ENCODE measurements around the gene STK32B.
"Not testable (repeated sequence)": the region's sequence is repeated elsewhere in the genome, so short reads cannot be mapped to it uniquely, and the experiment has no call there.

The STK32B gene

DNA sequence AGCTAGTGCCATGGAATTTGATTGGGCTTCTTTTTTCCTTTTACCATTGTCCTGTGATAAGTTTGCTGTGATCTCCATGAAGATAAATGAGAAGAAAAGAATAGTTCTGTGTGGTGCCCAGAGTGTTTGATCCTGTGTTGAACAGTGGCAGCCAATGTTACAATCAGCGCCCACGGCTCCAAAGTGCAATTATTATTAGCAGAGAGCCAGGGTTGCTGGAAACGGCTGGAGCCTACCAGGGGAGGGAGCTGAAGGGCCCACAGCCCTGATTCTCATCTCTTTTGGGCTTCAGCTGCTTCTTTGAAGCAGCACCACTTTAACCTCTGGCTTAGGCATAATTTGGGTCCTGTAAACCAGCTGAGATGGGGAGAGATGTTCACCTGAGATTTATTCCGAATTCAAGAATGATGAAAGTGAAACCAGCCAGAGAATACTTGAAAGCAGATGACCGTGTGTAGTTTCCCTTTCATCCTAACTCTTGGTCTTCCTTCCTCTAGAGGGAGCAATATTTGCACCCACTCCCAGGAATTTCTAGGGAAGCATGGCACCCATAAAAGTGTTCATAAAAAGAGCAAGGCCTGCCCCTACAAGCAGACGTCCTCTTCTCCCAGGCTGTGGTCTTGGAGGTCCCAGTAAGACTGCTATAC, 358.8 kb downstream of the STK32B start:
- H3K4me1 Mint-ChIP-seq (ENCODE audit: low read depth) = no peaks in the 10 kb centered on the region
- intact Hi-C loops (cut with micrococcal nuclease) = no loop called here
- H3K27me3 Mint-ChIP-seq = no peaks in the 10 kb centered on the region
- H3K36me3 Mint-ChIP-seq (ENCODE audit: low read depth) = no peaks in the 10 kb centered on the region
- no peak overlapping the region for H3K27ac Mint-ChIP-seq
- H3K4me3 Mint-ChIP-seq = no peak overlapping the region
- H3K9me3 Mint-ChIP-seq = no peaks in the 10 kb centered on the region

DNA sequence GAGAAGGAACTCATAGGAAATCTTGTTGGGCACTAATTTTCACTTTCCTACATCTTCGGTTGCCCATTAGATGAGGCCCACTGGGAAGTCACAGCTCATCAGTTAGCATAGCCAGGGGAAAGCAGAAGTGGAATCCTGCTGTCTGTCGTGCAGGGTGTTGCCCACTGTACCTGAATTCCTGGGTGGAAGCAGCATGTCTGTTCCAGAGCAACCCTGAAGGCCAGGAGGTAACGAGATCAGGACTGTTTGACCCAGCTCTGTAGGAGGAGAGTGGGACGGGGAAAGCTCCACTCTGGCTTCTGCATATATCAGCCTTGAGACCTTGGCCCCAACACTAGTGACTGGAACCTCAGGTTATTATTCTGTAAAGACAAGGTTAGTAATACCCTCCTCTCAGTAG, 361.0 kb downstream of the STK32B start:
- peaks cover 5% of the 10 kb centered on the region for H3K36me3 Mint-ChIP-seq (ENCODE audit: low read depth)
- intact Hi-C loops (cut with micrococcal nuclease) = no loop called here
- H3K9me3 Mint-ChIP-seq = peaks cover 16% of the 10 kb centered on the region
- no peak overlapping the region for H3K4me3 Mint-ChIP-seq
- H3K27me3 Mint-ChIP-seq = no peaks in the 10 kb centered on the region
- no peak overlapping the region for H3K27ac Mint-ChIP-seq
- H3K4me1 Mint-ChIP-seq (ENCODE audit: low read depth) = no peaks in the 10 kb centered on the region

DNA sequence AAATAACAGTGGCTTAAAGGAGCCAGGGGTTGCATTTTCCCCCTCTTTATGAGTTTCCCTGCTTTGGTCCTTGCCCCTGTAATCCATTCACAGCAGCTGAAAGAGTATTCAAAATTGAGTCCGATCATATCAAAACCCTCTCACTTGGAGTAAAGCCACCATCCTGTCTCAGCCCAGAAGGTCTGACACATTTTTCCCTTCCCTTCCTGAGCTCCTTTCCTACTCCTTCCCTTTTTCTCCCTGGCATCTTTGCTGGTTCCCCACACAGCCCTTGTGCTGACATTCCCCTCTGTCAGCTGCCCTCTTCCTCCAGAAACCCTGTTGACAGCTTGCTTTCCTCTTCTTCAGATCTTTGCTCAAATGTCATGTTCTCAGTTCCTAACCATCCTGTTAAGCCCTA, 361.5 kb downstream of the STK32B start:
- Mint-ChIP-seq H3K27me3 (no peaks in the 10 kb centered on the region), H3K4me1 (ENCODE audit: low read depth) (no peaks in the 10 kb centered on the region), H3K27ac (no peak overlapping the region), H3K36me3 (ENCODE audit: low read depth) (peaks cover 6% of the 10 kb centered on the region), H3K9me3 (peaks cover 21% of the 10 kb centered on the region), H3K4me3 (no peak overlapping the region)
- intact Hi-C loops (cut with micrococcal nuclease) = no loop called here

DNA sequence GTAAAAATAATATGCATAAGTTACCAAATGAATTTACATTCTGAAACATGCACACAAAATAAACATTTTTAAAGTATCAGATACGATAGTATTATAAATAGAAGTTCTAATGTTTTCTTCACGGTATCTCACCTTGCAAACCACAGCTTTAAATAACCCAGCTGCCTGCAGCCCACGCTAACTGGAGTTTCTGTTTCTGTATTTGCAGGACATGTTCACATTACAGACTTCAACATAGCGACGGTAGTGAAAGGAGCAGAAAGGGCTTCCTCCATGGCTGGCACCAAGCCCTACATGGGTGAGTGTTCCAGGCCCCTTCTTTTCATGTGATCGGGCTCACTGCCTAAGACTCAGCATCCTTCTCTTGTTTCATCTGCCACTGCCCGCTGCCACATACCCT, 365.4 kb downstream of the STK32B start:
- Mint-ChIP-seq H3K36me3 (ENCODE audit: low read depth) (peaks cover 6% of the 10 kb centered on the region), H3K9me3 (peaks cover 22% of the 10 kb centered on the region), H3K27me3 (no peaks in the 10 kb centered on the region), H3K27ac (no peak overlapping the region), H3K4me3 (no peak overlapping the region), H3K4me1 (ENCODE audit: low read depth) (no peaks in the 10 kb centered on the region)
- intact Hi-C loops (cut with micrococcal nuclease) = no loop called here

GRCh38 chr4:5420266-5420665, 369.0 kb downstream of the STK32B start:
- intact Hi-C loops (cut with micrococcal nuclease) = no loop called here
- H3K9me3 Mint-ChIP-seq = peaks cover 22% of the 10 kb centered on the region
- H3K27me3 Mint-ChIP-seq = no peaks in the 10 kb centered on the region
- H3K27ac Mint-ChIP-seq = no peak overlapping the region
- H3K4me3 Mint-ChIP-seq = no peak overlapping the region
- H3K36me3 Mint-ChIP-seq (ENCODE audit: low read depth) = peaks cover 6% of the 10 kb centered on the region
- H3K4me1 Mint-ChIP-seq (ENCODE audit: low read depth) = no peaks in the 10 kb centered on the region

- H3K36me3 Mint-ChIP-seq (ENCODE audit: low read depth) = peaks cover 6% of the 10 kb centered on the region
- no peak overlapping the region for H3K27ac Mint-ChIP-seq
- no peaks in the 10 kb centered on the region for H3K27me3 Mint-ChIP-seq
- peaks cover 14% of the 10 kb centered on the region for H3K9me3 Mint-ChIP-seq
- intact Hi-C loops (cut with micrococcal nuclease) = no loop called here
- H3K4me3 Mint-ChIP-seq = no peak overlapping the region
- no peaks in the 10 kb centered on the region for H3K4me1 Mint-ChIP-seq (ENCODE audit: low read depth)
Observed at GRCh38 chr4:5421416-5421815, 370.1 kb downstream of the STK32B start.

- H3K9me3 Mint-ChIP-seq = peaks cover 6% of the 10 kb centered on the region
- no peaks in the 10 kb centered on the region for H3K4me1 Mint-ChIP-seq (ENCODE audit: low read depth)
- intact Hi-C loops (cut with micrococcal nuclease) = no loop called here
- no peaks in the 10 kb centered on the region for H3K27me3 Mint-ChIP-seq
- no peak overlapping the region for H3K27ac Mint-ChIP-seq
- H3K4me3 Mint-ChIP-seq = no peak overlapping the region
- peaks cover 2% of the 10 kb centered on the region for H3K36me3 Mint-ChIP-seq (ENCODE audit: low read depth)
Observed at GRCh38 chr4:5422195-5422594, 370.9 kb downstream of the STK32B start.

- H3K27me3 Mint-ChIP-seq = no peaks in the 10 kb centered on the region
- no peak overlapping the region for H3K27ac Mint-ChIP-seq
- no peaks in the 10 kb centered on the region for H3K9me3 Mint-ChIP-seq
- H3K4me1 Mint-ChIP-seq (ENCODE audit: low read depth) = no peaks in the 10 kb centered on the region
- H3K36me3 Mint-ChIP-seq (ENCODE audit: low read depth) = no peaks in the 10 kb centered on the region
- H3K4me3 Mint-ChIP-seq = no peak overlapping the region
- intact Hi-C loops (cut with micrococcal nuclease) = no loop called here
Observed at GRCh38 chr4:5423670-5424069, 372.4 kb downstream of the STK32B start.

DNA sequence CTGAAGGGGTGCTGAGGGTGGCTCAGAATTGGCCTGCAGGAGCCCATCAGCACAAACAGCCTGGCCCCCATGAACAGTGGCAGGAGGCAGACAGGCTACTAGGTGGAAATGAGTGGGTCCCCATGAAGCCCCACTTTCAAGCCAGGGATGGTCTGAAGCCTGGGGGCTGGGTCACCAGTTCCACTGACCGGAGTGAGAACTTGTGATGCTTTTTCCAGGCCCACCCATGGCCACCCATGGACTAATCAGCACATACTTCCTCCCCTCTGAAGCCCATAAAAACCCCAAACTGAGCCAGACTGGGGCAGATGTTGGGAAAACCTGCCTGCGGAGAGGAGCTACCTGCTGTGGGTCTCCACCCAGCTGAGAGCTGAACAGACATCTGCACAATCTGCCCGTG, 372.9 kb downstream of the STK32B start:
- Mint-ChIP-seq H3K27me3 (no peaks in the 10 kb centered on the region), H3K4me1 (ENCODE audit: low read depth) (no peaks in the 10 kb centered on the region), H3K27ac (no peak overlapping the region), H3K4me3 (no peak overlapping the region), H3K9me3 (no peaks in the 10 kb centered on the region), H3K36me3 (ENCODE audit: low read depth) (no peaks in the 10 kb centered on the region)
- intact Hi-C loops (cut with micrococcal nuclease) = no loop called here

GRCh38 chr4:5424901-5425300, 373.6 kb downstream of the STK32B start:
- intact Hi-C loops (cut with micrococcal nuclease) = no loop called here
- Mint-ChIP-seq H3K4me3 (no peak overlapping the region), H3K27me3 (no peaks in the 10 kb centered on the region), H3K27ac (no peak overlapping the region), H3K4me1 (ENCODE audit: low read depth) (no peaks in the 10 kb centered on the region), H3K9me3 (peaks cover 5% of the 10 kb centered on the region), H3K36me3 (ENCODE audit: low read depth) (no peaks in the 10 kb centered on the region)

GRCh38 chr4:5429747-5430146, 378.5 kb downstream of the STK32B start:
- no peaks in the 10 kb centered on the region for H3K4me1 Mint-ChIP-seq (ENCODE audit: low read depth)
- no peaks in the 10 kb centered on the region for H3K36me3 Mint-ChIP-seq (ENCODE audit: low read depth)
- intact Hi-C loops (cut with micrococcal nuclease) = no loop called here
- peaks cover 15% of the 10 kb centered on the region for H3K9me3 Mint-ChIP-seq
- no peaks in the 10 kb centered on the region for H3K27me3 Mint-ChIP-seq
- H3K27ac Mint-ChIP-seq = no peak overlapping the region
- H3K4me3 Mint-ChIP-seq = no peak overlapping the region

GRCh38 chr4:5433196-5433595, 381.9 kb downstream of the STK32B start:
- Mint-ChIP-seq H3K4me1 (ENCODE audit: low read depth) (no peaks in the 10 kb centered on the region), H3K4me3 (no peak overlapping the region), H3K27me3 (no peaks in the 10 kb centered on the region), H3K27ac (no peak overlapping the region), H3K9me3 (peaks cover 21% of the 10 kb centered on the region), H3K36me3 (ENCODE audit: low read depth) (no peaks in the 10 kb centered on the region)
- intact Hi-C loops (cut with micrococcal nuclease) = no loop called here

GRCh38 chr4:5435201-5435600, 383.9 kb downstream of the STK32B start:
- Mint-ChIP-seq H3K4me1 (ENCODE audit: low read depth) (no peaks in the 10 kb centered on the region), H3K27ac (no peak overlapping the region), H3K9me3 (peaks cover 13% of the 10 kb centered on the region), H3K27me3 (no peaks in the 10 kb centered on the region), H3K36me3 (ENCODE audit: low read depth) (no peaks in the 10 kb centered on the region), H3K4me3 (no peak overlapping the region)
- intact Hi-C loops (cut with micrococcal nuclease) = no loop called here

- Mint-ChIP-seq H3K36me3 (ENCODE audit: low read depth) (no peaks in the 10 kb centered on the region), H3K4me1 (ENCODE audit: low read depth) (no peaks in the 10 kb centered on the region), H3K27me3 (no peaks in the 10 kb centered on the region), H3K9me3 (peaks cover 6% of the 10 kb centered on the region), H3K27ac (no peak overlapping the region), H3K4me3 (no peak overlapping the region)
- intact Hi-C loops (cut with micrococcal nuclease) = no loop called here
Observed at GRCh38 chr4:5435823-5436222, 384.5 kb downstream of the STK32B start.

DNA sequence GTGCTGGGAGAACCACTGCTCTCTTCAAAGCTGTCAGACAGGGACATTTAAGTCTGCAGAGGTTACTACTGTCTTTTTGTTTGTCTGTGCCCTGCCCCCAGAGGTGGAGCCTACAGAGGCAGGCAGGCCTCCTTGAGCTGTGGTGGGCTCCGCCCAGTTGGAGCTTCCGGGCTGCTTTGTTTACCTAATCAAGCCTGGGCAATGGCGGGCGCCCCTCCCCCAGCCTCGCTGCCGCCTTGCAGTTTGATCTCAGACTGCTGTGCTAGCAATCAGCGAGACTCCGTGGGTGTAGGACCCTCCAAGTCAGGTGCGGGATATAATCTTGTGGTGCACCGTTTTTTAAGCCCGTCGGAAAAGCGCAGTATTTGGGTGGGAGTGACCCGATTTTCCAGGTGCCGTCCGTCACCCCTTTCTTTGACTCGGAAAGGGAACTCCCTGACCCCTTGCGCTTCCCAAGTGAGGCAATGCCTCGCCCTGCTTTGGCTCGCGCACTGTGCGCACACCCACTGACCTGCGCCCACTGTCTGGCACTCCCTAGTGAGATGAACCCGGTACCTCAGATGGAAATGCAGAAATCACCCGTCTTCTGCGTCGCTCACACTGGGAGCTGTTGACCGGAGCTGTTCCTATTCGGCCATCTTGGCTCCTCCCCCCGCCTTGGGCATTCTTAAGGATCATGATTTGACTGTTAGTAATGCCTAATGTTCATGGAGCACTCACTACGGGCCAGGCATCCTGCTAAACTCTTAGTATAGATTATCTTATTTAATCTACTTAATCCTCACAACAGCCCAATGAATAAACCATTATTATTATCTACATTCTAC, 392.9 kb downstream of the STK32B start:
- H3K4me3 Mint-ChIP-seq; intact Hi-C loops (cut with micrococcal nuclease); H3K4me1 Mint-ChIP-seq (ENCODE audit: low read depth); H3K27me3 Mint-ChIP-seq; H3K36me3 Mint-ChIP-seq (ENCODE audit: low read depth); H3K9me3 Mint-ChIP-seq; H3K27ac Mint-ChIP-seq: not testable (repeated sequence)

Data from dendritic cell treated with granulocyte-macrophage colony-stimulating factor and Interleukin-4, amounts not matched to agents 40 ng/mL and 50 ng/mL, for 4 days (primary cell).